Hepatocyte (in vitro differentiated cells): ENCODE results near the gene SMIM38. TPM values are rescaled to one million over a fixed set of nuclear protein-coding genes. Genes with fewer than 3 reads are reported as not detected.
"Not testable (repeated sequence)": the region's sequence is repeated elsewhere in the genome, so short reads cannot be mapped to it uniquely, and the experiment has no call there.

ENCODE experiments used
- DNase-seq: peaks from one replicate; pipeline ENCODE4 v3.0.0-alpha.2; 2016; ENCODE audit warnings: low spot score
- H2AFZ ChIP-seq: fragments of 200-600 bp; sonication (generic); 2 replicates; pipeline ENCODE4 v1.6.0; 2016; ENCODE audit warnings: antibody characterized with exemption, mild to moderate bottlenecking
- H3K27ac ChIP-seq: fragments of 200-600 bp; sonication (generic); 2 replicates; pipeline ENCODE4 v1.5.1; 2016; ENCODE audit warnings: mild to moderate bottlenecking
- H3K27me3 ChIP-seq: fragments of 200-600 bp; sonication (generic); 2 replicates; pipeline ENCODE4 v1.6.1; 2016
- H3K36me3 ChIP-seq: fragments of 200-600 bp; sonication (generic); replicated peaks from 2 replicates; pipeline ENCODE4 v1.5.1; 2016; ENCODE audit warnings: low read depth; ENCODE audit not compliant: insufficient read depth
- H3K4me1 ChIP-seq: fragments of 200-600 bp; sonication (generic); 2 replicates; pipeline ENCODE4 v1.5.1; 2016; ENCODE audit warnings: mild to moderate bottlenecking, moderate library complexity; ENCODE audit not compliant: insufficient read depth
- H3K4me2 ChIP-seq: fragments of 200-600 bp; sonication (generic); 2 replicates; pipeline ENCODE4 v1.6.0; 2016
- H3K4me3 ChIP-seq: fragments of 200-600 bp; sonication (generic); 2 replicates; pipeline ENCODE4 v1.5.1; 2016; ENCODE audit warnings: mild to moderate bottlenecking
- H3K79me2 ChIP-seq: fragments of 200-600 bp; sonication (generic); 2 replicates; pipeline ENCODE4 v1.6.0; 2017; ENCODE audit warnings: mild to moderate bottlenecking
- H3K9me2 ChIP-seq: fragments of 200-600 bp; sonication (generic); replicated peaks from 2 replicates; pipeline ENCODE4 v1.6.0; 2017; ENCODE audit warnings: mild to moderate bottlenecking; ENCODE audit not compliant: insufficient read depth
- H3K9me3 ChIP-seq: fragments of 200-600 bp; sonication (generic); 2 replicates; pipeline ENCODE4 v1.5.1; 2016; ENCODE audit warnings: low read depth, mild to moderate bottlenecking
- H4K20me1 ChIP-seq: fragments of 200-600 bp; sonication (generic); 2 replicates; pipeline ENCODE4 v1.6.0; 2016; ENCODE audit warnings: mild to moderate bottlenecking; ENCODE audit not compliant: insufficient read depth, poor library complexity, severe bottlenecking
- CTCF ChIP-seq: fragments of 200-600 bp; sonication (generic); IDR thresholded peaks from 2 replicates; pipeline ENCODE4 v1.5.1; 2016; ENCODE audit warnings: antibody characterized with exemption, mild to moderate bottlenecking; ENCODE audit not compliant: poor library complexity
- EZH2 ChIP-seq: fragments of 200-600 bp; sonication (generic); IDR thresholded peaks from 2 replicates; pipeline ENCODE4 v1.6.1; 2016; ENCODE audit warnings: antibody characterized with exemption, mild to moderate bottlenecking, borderline replicate concordance
- EZH2phosphoT487 ChIP-seq: fragments of 200-600 bp; sonication (generic); IDR thresholded peaks from one replicate; pipeline ENCODE4 v1.6.1; 2018; ENCODE audit warnings: antibody characterized with exemption, mild to moderate bottlenecking, low read depth, moderate library complexity; ENCODE audit not compliant: unreplicated experiment, severe bottlenecking
- WGBS: methylation state at CpG from one replicate; pipeline ENCODE4 v1.1.6; 2016; ENCODE audit warnings: low lambda C conversion rate; ENCODE audit errors: missing lambda C conversion rate; 5-methylcytosine and 5-hydroxymethylcytosine counted together
- polyA plus RNA-seq: library from polyadenylated mRNA; unstranded; fragments of >200 nt; fragmentation: Nextera tagmentation; extraction: Ambion mirVana; gene quantifications from 2 replicates; pipeline ENCODE4 v1.2.1, GENCODE V29; 2016
- total RNA-seq: library from RNA; depleted of rRNA; stranded (reverse); fragments of >200 nt; gene quantifications from 2 replicates; pipeline ENCODE4 v1.2.3, GENCODE V29; 2014

SMIM38 gene
- total and polyA plus RNA-seq, 2 experiments from 2014 or later, result 0.64 to 0.70 TPM

GRCh38 chr11:69148806-69149205 is 6.9 kb upstream of the SMIM38 start:
- 91% methylated on average over 9 of the region's 9 CpGs for WGBS

GRCh38 chr11:69149338-69150045 is 6.2 kb upstream of the SMIM38 start:
- H3K9me2 ChIP-seq, DNase-seq, H3K4me2 ChIP-seq, H3K27me3 ChIP-seq, H3K4me1 ChIP-seq, H2AFZ ChIP-seq, H3K79me2 ChIP-seq, H4K20me1 ChIP-seq, H3K9me3 ChIP-seq, H3K4me3 ChIP-seq, H3K27ac ChIP-seq, H3K36me3 ChIP-seq: not testable (repeated sequence)
- 93% methylated on average over 11 of the region's 11 CpGs for WGBS

More at GRCh38 chr11:69148806-69149205, 6.9 kb upstream of the SMIM38 start:
- no peaks in the 10 kb centered on the region for H3K36me3 ChIP-seq
- no peaks in the 10 kb centered on the region for H3K79me2 ChIP-seq
- TF ChIP-seq CTCF, result no peak
- TF ChIP-seq EZH2, result no peak
- no peak for TF ChIP-seq EZH2phosphoT487
- H4K20me1 ChIP-seq, result no peaks in the 10 kb centered on the region
- no peak overlapping the region for H3K4me3 ChIP-seq
- no peak overlapping the region for H2AFZ ChIP-seq
- no peak for DNase-seq
- H3K4me1 ChIP-seq, result no peaks in the 10 kb centered on the region
- H3K4me2 ChIP-seq, result no peak overlapping the region
- no peak overlapping the region for H3K27ac ChIP-seq
- peaks cover 9% of the 10 kb centered on the region for H3K27me3 ChIP-seq
- no peaks in the 10 kb centered on the region for H3K9me2 ChIP-seq
- H3K9me3 ChIP-seq, result no peaks in the 10 kb centered on the region

- Histone ChIP-seq H3K27ac (no peak overlapping the region), H3K4me3 (no peak overlapping the region), H3K4me2 (no peak overlapping the region), H3K36me3 (no peaks in the 10 kb centered on the region), H3K9me3 (no peaks in the 10 kb centered on the region), H3K27me3 (peaks cover 9% of the 10 kb centered on the region), H2AFZ (no peak overlapping the region), H4K20me1 (no peaks in the 10 kb centered on the region), H3K4me1 (no peaks in the 10 kb centered on the region), H3K79me2 (no peaks in the 10 kb centered on the region), H3K9me2 (no peaks in the 10 kb centered on the region)
- TF ChIP-seq CTCF (no peak), EZH2 (no peak), EZH2phosphoT487 (no peak)
- no peak for DNase-seq
- 94% methylated on average over 3 of the region's 3 CpGs for WGBS
Measured at GRCh38 chr11:69150175-69150574, 5.6 kb upstream of the SMIM38 start.

GRCh38 chr11:69151836-69152235 is 3.9 kb upstream of the SMIM38 start:
- H3K4me2 ChIP-seq, result no peak overlapping the region
- no peak overlapping the region for H2AFZ ChIP-seq
- WGBS, result 49% methylated on average over 10 of the region's 10 CpGs
- no peaks in the 10 kb centered on the region for H3K36me3 ChIP-seq
- H4K20me1 ChIP-seq, result no peaks in the 10 kb centered on the region
- H3K4me1 ChIP-seq, result peaks cover 8% of the 10 kb centered on the region
- H3K4me3 ChIP-seq, result no peak overlapping the region
- no peaks in the 10 kb centered on the region for H3K79me2 ChIP-seq
- H3K9me2 ChIP-seq, result no peaks in the 10 kb centered on the region
- peaks cover 9% of the 10 kb centered on the region for H3K27me3 ChIP-seq
- no peaks in the 10 kb centered on the region for H3K9me3 ChIP-seq
- DNase-seq, result no peak
- TF ChIP-seq EZH2 (no peak), EZH2phosphoT487 (no peak), CTCF (no peak)
- no peak overlapping the region for H3K27ac ChIP-seq
